A549 (cell line): ENCODE measurements around the gene DENND5A. TPM values are rescaled to one million over a fixed set of nuclear protein-coding genes. Genes with fewer than 3 reads are reported as not detected.

Experiments used
- ATAC-seq, 2 experiments: fragments of 200-7000 bp in 1 of 2; fragments of >200 bp in 1 of 2; cut with Nextera tagmentation in 1 of 2; cut with Tn5 transposase in 1 of 2; 3 replicates each; pipeline versions ENCODE4 v1.8.0 to v1.9.1; 2018 to 2020; ENCODE audit warnings: mild to moderate bottlenecking in 1 of 2, moderate library complexity in 1 of 2
- CTCF ChIA-PET: fragments of 300-600 bp; sonication (Branson Sonifier 250); formaldehyde crosslinking; extraction: SDS; loops from one replicate; lab custom pipeline; 2021; ENCODE audit warnings: antibody characterized with exemption, inconsistent platforms; lab: Yijun Ruan, JAX
- POLR2A ChIA-PET: fragments of 350-600 bp; formaldehyde crosslinking; extraction: SDS; loops from one replicate; lab custom pipeline; 2021; ENCODE audit warnings: antibody characterized with exemption, inconsistent platforms; lab: Yijun Ruan, JAX
- DNase-seq, 2 experiments: peaks; one replicate each; pipeline versions ENCODE4 v3.0.0 to v3.0.0-alpha.2; 2011 to 2016; ENCODE audit warnings: low read depth in 1 of 2, low spot score in 1 of 2
- FAIRE-seq: peaks from 2 replicates; lab custom pipeline; 2011; peaks lifted over from hg19 to GRCh38; lab: Jason Lieb, UNC
- H3K27ac ChIP-seq, 2 experiments: fragments of >200 bp; sonication (Bioruptor Twin); formaldehyde crosslinking; 3 replicates each; pipeline ENCODE4 v1.5.1; 2016 to 2017
- H3K4me1 ChIP-seq: fragments of >200 bp; sonication (Bioruptor Twin); formaldehyde crosslinking; 3 replicates; pipeline ENCODE4 v1.6.1; 2016
- H3K4me2 ChIP-seq: fragments of >200 bp; sonication (Bioruptor Twin); formaldehyde crosslinking; 3 replicates; pipeline ENCODE4 v1.6.1; 2016
- H3K4me3 ChIP-seq: fragments of >200 bp; sonication (Bioruptor Twin); formaldehyde crosslinking; 3 replicates; pipeline ENCODE4 v1.5.1; 2016
- H3K9me3 ChIP-seq: fragments of >200 bp; sonication (Bioruptor Twin); formaldehyde crosslinking; 3 replicates; pipeline ENCODE4 v1.6.1; 2016
- ATOH8 ChIP-seq: fragments of 250-450 bp; sonication (Bioruptor Pico); IDR thresholded peaks from 2 replicates; pipeline ENCODE4 v1.5.0; 2020; ENCODE audit warnings: low read depth, mild to moderate bottlenecking, moderate library complexity
- BCL3 ChIP-seq: fragments of >200 bp; sonication (Bioruptor Twin); formaldehyde crosslinking; IDR thresholded peaks from 3 replicates; pipeline ENCODE4 v1.6.1; 2016
- CHD4 ChIP-seq: fragments of 200-600 bp; sonication (generic); IDR thresholded peaks from 2 replicates; pipeline ENCODE4 v1.6.1; 2016; ENCODE audit warnings: antibody characterized with exemption, mild to moderate bottlenecking, borderline replicate concordance
- E2F6 ChIP-seq: IDR thresholded peaks from 2 replicates; pipeline ENCODE4 v1.6.1; 2012; ENCODE audit warnings: low read depth, borderline replicate concordance
- EHMT2 ChIP-seq: fragments of 200-600 bp; sonication (generic); IDR thresholded peaks from 2 replicates; pipeline ENCODE4 v1.6.1; 2016; ENCODE audit warnings: antibody characterized with exemption, low read depth, mild to moderate bottlenecking, moderate library complexity
- HDAC2 ChIP-seq: fragments of 200-600 bp; sonication (generic); IDR thresholded peaks from 2 replicates; pipeline ENCODE4 v1.6.1; 2016
- HOXA7 ChIP-seq: fragments of 250-450 bp; sonication (Bioruptor Pico); IDR thresholded peaks from 2 replicates; pipeline ENCODE4 v1.5.0; 2020; ENCODE audit warnings: mild to moderate bottlenecking, moderate library complexity
- JUN ChIP-seq, 2 experiments: fragments of >200 bp; sonication (Bioruptor Twin); formaldehyde crosslinking; IDR thresholded peaks; 2 replicates in 1 of 2; 3 replicates in 1 of 2; pipeline ENCODE4 v1.6.1; 2016 to 2017
- NPAS2 ChIP-seq: fragments of 250-450 bp; sonication (Bioruptor Pico); IDR thresholded peaks from 2 replicates; pipeline ENCODE4 v1.8.0; 2022; ENCODE audit warnings: mild to moderate bottlenecking, moderate library complexity, borderline replicate concordance
- PBX3 ChIP-seq: IDR thresholded peaks from 2 replicates; pipeline ENCODE4 v1.6.1; 2012
- RCOR1 ChIP-seq: fragments of 150-350 bp; IDR thresholded peaks from 2 replicates; pipeline ENCODE4 v1.6.1; 2014; ENCODE audit warnings: antibody characterized with exemption, low read length, low read depth
- SMC3 ChIP-seq: fragments of >200 bp; sonication (Bioruptor Twin); formaldehyde crosslinking; IDR thresholded peaks from 3 replicates; pipeline ENCODE4 v1.6.1; 2018; ENCODE audit warnings: inconsistent platforms
- SREBF2 ChIP-seq: fragments of 450-650 bp; IDR thresholded peaks from 2 replicates; pipeline ENCODE4 v1.6.1; 2014; ENCODE audit warnings: mild to moderate bottlenecking, moderate library complexity
- ZNF302 ChIP-seq: fragments of 250-450 bp; sonication (Bioruptor Pico); IDR thresholded peaks from 2 replicates; pipeline ENCODE4 v1.9.0; 2021; ENCODE audit warnings: inconsistent platforms, mild to moderate bottlenecking, moderate library complexity
- ZSCAN20 ChIP-seq: fragments of 250-450 bp; sonication (Bioruptor Pico); IDR thresholded peaks from 2 replicates; pipeline ENCODE4 v1.8.0; 2022; ENCODE audit warnings: mild to moderate bottlenecking, moderate library complexity
- WGBS: methylation state at CpG from one replicate; pipeline ENCODE4 v1.1.6; 2017; ENCODE audit errors: missing lambda C conversion rate; 5-methylcytosine and 5-hydroxymethylcytosine counted together
- polyA plus RNA-seq, 4 experiments: library from polyadenylated mRNA; depleted of rRNA in 3 of 4; stranded (reverse); fragments of >200 nt; fragmentation: RNase III in 1 of 4; extraction: RNeasy Plus Mini Kit Qiagen cat#74134 plus additional on column Dnase treatment in 1 of 4; gene quantifications; 2 replicates in 3 of 4; 3 replicates in 1 of 4; pipeline ENCODE4 v1.2.3, GENCODE V29; 2011 to 2017

Gene DENND5A
- polyA plus RNA-seq, 2 of the 4 experiments (the other 2 are of a cell fraction), result 36.6 to 88.7 TPM

GRCh38 chr11:9142732-9143131 is 122.4 kb downstream of the DENND5A start:
- no peak for DNase-seq
- 96% methylated on average over 7 of the region's 7 CpGs for WGBS
- ATAC-seq, result no peak
- no peak overlapping the region for H3K4me3 ChIP-seq
- no peak overlapping the region for H3K4me2 ChIP-seq
- no peak overlapping the region for H3K27ac ChIP-seq
- peaks cover 30% of the 10 kb centered on the region for H3K4me1 ChIP-seq
- no peak for TF ChIP-seq EHMT2
- no peak for TF ChIP-seq HOXA7
- CTCF ChIA-PET, result interaction anchor here (9.0 kb wide), 1 partner anchor 128 kb away, joined by 160 read pairs; no protein-coding TSS in a partner anchor
- no peaks in the 10 kb centered on the region for H3K9me3 ChIP-seq
- no peak for FAIRE-seq
- POLR2A ChIA-PET, result no interaction called here

- no peak overlapping the region for H3K4me2 ChIP-seq
- FAIRE-seq (no peak), DNase-seq (no peak), ATAC-seq (no peak)
- H3K4me1 ChIP-seq, result peaks cover 30% of the 10 kb centered on the region
- no peak for TF ChIP-seq JUN (IDR thresholded peaks at IDR 0.05)
- TF ChIP-seq ZNF302 (CRISPR knock-in tag), result no peak
- no peak for TF ChIP-seq BCL3
- no peak for TF ChIP-seq SMC3
- no peak for TF ChIP-seq E2F6
- no peak for TF ChIP-seq RCOR1
- no peak for TF ChIP-seq CHD4
- TF ChIP-seq HOXA7, result no peak
- no peak for TF ChIP-seq NPAS2 (CRISPR knock-in tag)
- TF ChIP-seq HDAC2, result no peak
- no peak for TF ChIP-seq PBX3
- POLR2A ChIA-PET, result no interaction called here
- WGBS, result 92% methylated on average over 7 of the region's 7 CpGs
- no peak overlapping the region for H3K27ac ChIP-seq
- no peaks in the 10 kb centered on the region for H3K9me3 ChIP-seq
- CTCF ChIA-PET, result interaction anchor here (1.9 to 9.0 kb wide), 2 partner anchors 24 to 127 kb away, joined by 4 to 160 read pairs; no protein-coding TSS in a partner anchor
- no peak overlapping the region for H3K4me3 ChIP-seq
These were observed 124.0 kb downstream of the DENND5A start for GRCh38 chr11:9141186-9141585.

- Histone ChIP-seq H3K27ac (peak overlapping the region; percentile 27 to 75; a peak in 5 of 6 replicates), H3K4me1 (peaks cover 30% of the 10 kb centered on the region), H3K4me3 (no peak overlapping the region), H3K9me3 (no peaks in the 10 kb centered on the region), H3K4me2 (peak overlapping the region; percentile 54)
- CTCF ChIA-PET, result interaction anchor here (0.7 to 9.0 kb wide), 7 partner anchors 11 to 367 kb away, joined by 3 to 160 read pairs (median 15); no protein-coding TSS in a partner anchor
- ATAC-seq (peak in 1 of 2 experiments; percentile 15; a peak in 2 of 6 replicates), FAIRE-seq (no peak), DNase-seq (no peak)
- WGBS, result 79% methylated on average over 7 of the region's 7 CpGs
- POLR2A ChIA-PET, result no interaction called here
- TF ChIP-seq SREBF2 (no peak), HOXA7 (no peak), ATOH8 (CRISPR knock-in tag) (no peak), ZSCAN20 (CRISPR knock-in tag) (no peak)
These were observed 125.4 kb downstream of the DENND5A start for GRCh38 chr11:9139628-9140357.
